PC-3 (cell line): ENCODE data around the gene CBLN1.

Experiments
- EZH2 ChIP-seq: fragments of 300-600 bp; sonication (generic); IDR thresholded peaks from one replicate; pipeline ENCODE4 v1.6.1; 2017; ENCODE audit warnings: antibody characterized with exemption, mild to moderate bottlenecking, low read length; ENCODE audit not compliant: unreplicated experiment
- TF ChIP-seq, protein P1 (sequence below): fragments of 300-600 bp; sonication (generic); conservative IDR thresholded peaks from 2 replicates; pipeline ENCODE4 v1.5.1; 2017; ENCODE audit warnings: antibody characterized with exemption, low read depth, mild to moderate bottlenecking, low read length

DNA sequence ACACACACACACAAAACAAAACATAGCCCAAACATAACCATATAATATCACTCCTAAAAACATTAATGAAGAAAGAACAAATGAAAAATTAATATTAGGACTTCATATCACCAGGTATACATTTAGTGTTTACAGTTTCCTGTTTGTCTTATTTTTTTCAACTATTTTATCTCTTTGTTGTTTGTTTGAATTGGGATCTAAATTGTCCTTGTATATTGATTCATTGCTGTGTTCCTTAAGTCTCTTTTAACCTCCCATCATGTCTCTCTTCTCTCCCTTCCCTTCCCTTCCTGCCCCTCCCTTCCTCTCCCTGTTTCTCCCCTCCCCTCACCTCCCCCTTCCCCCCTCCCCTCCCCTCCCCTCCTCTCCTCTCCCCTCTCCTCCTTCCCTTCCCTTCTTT lies 23.8 kb upstream of the CBLN1 start:
- TF ChIP-seq, protein P1, sequence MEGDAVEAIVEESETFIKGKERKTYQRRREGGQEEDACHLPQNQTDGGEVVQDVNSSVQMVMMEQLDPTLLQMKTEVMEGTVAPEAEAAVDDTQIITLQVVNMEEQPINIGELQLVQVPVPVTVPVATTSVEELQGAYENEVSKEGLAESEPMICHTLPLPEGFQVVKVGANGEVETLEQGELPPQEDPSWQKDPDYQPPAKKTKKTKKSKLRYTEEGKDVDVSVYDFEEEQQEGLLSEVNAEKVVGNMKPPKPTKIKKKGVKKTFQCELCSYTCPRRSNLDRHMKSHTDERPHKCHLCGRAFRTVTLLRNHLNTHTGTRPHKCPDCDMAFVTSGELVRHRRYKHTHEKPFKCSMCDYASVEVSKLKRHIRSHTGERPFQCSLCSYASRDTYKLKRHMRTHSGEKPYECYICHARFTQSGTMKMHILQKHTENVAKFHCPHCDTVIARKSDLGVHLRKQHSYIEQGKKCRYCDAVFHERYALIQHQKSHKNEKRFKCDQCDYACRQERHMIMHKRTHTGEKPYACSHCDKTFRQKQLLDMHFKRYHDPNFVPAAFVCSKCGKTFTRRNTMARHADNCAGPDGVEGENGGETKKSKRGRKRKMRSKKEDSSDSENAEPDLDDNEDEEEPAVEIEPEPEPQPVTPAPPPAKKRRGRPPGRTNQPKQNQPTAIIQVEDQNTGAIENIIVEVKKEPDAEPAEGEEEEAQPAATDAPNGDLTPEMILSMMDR = no peak
- TF ChIP-seq EZH2 = no peak
